Neural progenitor cell (in vitro differentiated cells): ENCODE measurements around the gene FARS2. TPM values are rescaled to one million over a fixed set of nuclear protein-coding genes. Genes with fewer than 3 reads are reported as not detected.
"Not testable (repeated sequence)": the region's sequence is repeated elsewhere in the genome, so short reads cannot be mapped to it uniquely, and the experiment has no call there.

Experiments used
- DNase-seq: peaks from one replicate; pipeline ENCODE4 v3.0.0-alpha.2; 2016; ENCODE audit warnings: low spot score
- H2AFZ ChIP-seq: fragments of 200-600 bp; sonication (generic); replicated peaks from 2 replicates; pipeline ENCODE4 v1.6.1; 2016; ENCODE audit warnings: antibody characterized with exemption
- H3F3A ChIP-seq: fragments of 200-600 bp; sonication (generic); 2 replicates; pipeline ENCODE4 v1.6.1; 2016; ENCODE audit warnings: antibody characterized with exemption, low read depth
- H3K27ac ChIP-seq: fragments of 200-600 bp; sonication (generic); 2 replicates; pipeline ENCODE4 v1.5.1; 2016; ENCODE audit warnings: mild to moderate bottlenecking
- H3K27me3 ChIP-seq: fragments of 200-600 bp; sonication (generic); 2 replicates; pipeline ENCODE4 v1.6.1; 2016; ENCODE audit warnings: mild to moderate bottlenecking, moderate library complexity
- H3K36me3 ChIP-seq: fragments of 200-600 bp; sonication (generic); 2 replicates; pipeline ENCODE4 v1.5.1; 2016
- H3K4me1 ChIP-seq: fragments of 200-600 bp; sonication (generic); 2 replicates; pipeline ENCODE4 v1.6.1; 2016; ENCODE audit warnings: mixed run types
- H3K4me2 ChIP-seq: fragments of 200-600 bp; sonication (generic); 2 replicates; pipeline ENCODE4 v1.6.1; 2016
- H3K4me3 ChIP-seq: fragments of 200-600 bp; sonication (generic); 2 replicates; pipeline ENCODE4 v1.5.1; 2016
- H3K79me2 ChIP-seq: fragments of 200-600 bp; sonication (generic); 2 replicates; pipeline ENCODE4 v1.6.1; 2016; ENCODE audit warnings: low read depth
- H3K9ac ChIP-seq: fragments of 200-600 bp; sonication (generic); 2 replicates; pipeline ENCODE4 v1.6.1; 2016
- H3K9me3 ChIP-seq: fragments of 200-600 bp; sonication (generic); 2 replicates; pipeline ENCODE4 v1.5.1; 2016; ENCODE audit warnings: low read depth
- H4K20me1 ChIP-seq: fragments of 200-600 bp; sonication (generic); 2 replicates; pipeline ENCODE4 v1.6.1; 2016; ENCODE audit warnings: low read depth
- H3K27ac Mint-ChIP-seq: 3 replicates; pipeline ENCODE4 v1.8.0; 2021; ENCODE audit warnings: mixed read lengths
- H3K27me3 Mint-ChIP-seq: 2 replicates; pipeline ENCODE4 v1.8.0; 2022; ENCODE audit warnings: low read depth, mild to moderate bottlenecking, inconsistent platforms, moderate library complexity, mixed read lengths; ENCODE audit not compliant: insufficient read depth
- H3K36me3 Mint-ChIP-seq: 3 replicates; pipeline ENCODE4 v1.8.0; 2021; ENCODE audit warnings: mixed read lengths
- H3K4me1 Mint-ChIP-seq: 3 replicates; pipeline ENCODE4 v1.8.0; 2021; ENCODE audit warnings: mixed read lengths
- H3K4me3 Mint-ChIP-seq: 3 replicates; pipeline ENCODE4 v1.8.0; 2021; ENCODE audit warnings: mild to moderate bottlenecking, moderate library complexity, mixed read lengths
- H3K9me3 Mint-ChIP-seq: 3 replicates; pipeline ENCODE4 v1.8.0; 2020; ENCODE audit warnings: mixed read lengths
- EZH2 ChIP-seq: fragments of 200-600 bp; sonication (generic); IDR thresholded peaks from 2 replicates; pipeline ENCODE4 v1.6.1; 2017; ENCODE audit warnings: antibody characterized with exemption, mild to moderate bottlenecking, moderate library complexity
- EZH2phosphoT487 ChIP-seq: fragments of 200-600 bp; sonication (generic); IDR thresholded peaks from 2 replicates; pipeline ENCODE4 v1.6.1; 2017; ENCODE audit warnings: antibody characterized with exemption
- total RNA-seq: library from RNA; depleted of rRNA; stranded (reverse); fragments of >200 nt; gene quantifications from 2 replicates; pipeline ENCODE4 v1.2.3, GENCODE V29; 2015; ENCODE audit warnings: low replicate concordance
- TF ChIP-seq, protein P1 (sequence below): fragments of 200-600 bp; sonication (generic); IDR thresholded peaks from 2 replicates; pipeline ENCODE4 v1.5.1; 2017; ENCODE audit warnings: antibody characterized with exemption, mild to moderate bottlenecking

Gene FARS2
- total RNA-seq, 1 donor from 2014 or later, result 10.8 TPM

DNA sequence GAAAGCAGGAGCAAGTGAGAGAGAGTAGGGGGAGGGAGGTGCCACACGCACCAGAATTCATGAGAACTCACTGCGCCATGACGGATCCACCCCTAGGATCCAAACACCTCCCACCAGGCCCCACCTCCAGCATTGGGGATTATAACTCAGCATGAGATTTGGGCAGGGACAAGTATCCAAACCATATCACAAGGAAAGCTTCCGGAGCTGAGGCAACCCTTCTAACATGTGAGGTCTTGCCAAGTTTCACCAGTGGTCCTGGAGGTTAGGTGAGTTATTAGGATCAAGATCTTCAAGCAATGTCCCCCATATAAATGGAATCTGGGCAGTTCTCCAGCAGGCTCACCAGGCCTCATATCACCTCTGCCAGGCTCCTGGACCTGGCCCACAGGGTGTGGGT, 437.0 kb downstream of the FARS2 start:
- Mint-ChIP-seq H3K9me3 (peaks cover 3% of the 10 kb centered on the region), H3K4me1 (peaks cover 2% of the 10 kb centered on the region), H3K4me3 (no peak overlapping the region), H3K27ac (no peak overlapping the region), H3K27me3 (no peaks in the 10 kb centered on the region), H3K36me3 (peaks cover 2% of the 10 kb centered on the region)
- no peaks in the 10 kb centered on the region for H4K20me1 ChIP-seq
- no peaks in the 10 kb centered on the region for H3K27me3 ChIP-seq
- no peaks in the 10 kb centered on the region for H3K79me2 ChIP-seq
- no peak overlapping the region for H2AFZ ChIP-seq
- TF ChIP-seq EZH2 (no peak), EZH2phosphoT487 (no peak)
- TF ChIP-seq, protein P1, sequence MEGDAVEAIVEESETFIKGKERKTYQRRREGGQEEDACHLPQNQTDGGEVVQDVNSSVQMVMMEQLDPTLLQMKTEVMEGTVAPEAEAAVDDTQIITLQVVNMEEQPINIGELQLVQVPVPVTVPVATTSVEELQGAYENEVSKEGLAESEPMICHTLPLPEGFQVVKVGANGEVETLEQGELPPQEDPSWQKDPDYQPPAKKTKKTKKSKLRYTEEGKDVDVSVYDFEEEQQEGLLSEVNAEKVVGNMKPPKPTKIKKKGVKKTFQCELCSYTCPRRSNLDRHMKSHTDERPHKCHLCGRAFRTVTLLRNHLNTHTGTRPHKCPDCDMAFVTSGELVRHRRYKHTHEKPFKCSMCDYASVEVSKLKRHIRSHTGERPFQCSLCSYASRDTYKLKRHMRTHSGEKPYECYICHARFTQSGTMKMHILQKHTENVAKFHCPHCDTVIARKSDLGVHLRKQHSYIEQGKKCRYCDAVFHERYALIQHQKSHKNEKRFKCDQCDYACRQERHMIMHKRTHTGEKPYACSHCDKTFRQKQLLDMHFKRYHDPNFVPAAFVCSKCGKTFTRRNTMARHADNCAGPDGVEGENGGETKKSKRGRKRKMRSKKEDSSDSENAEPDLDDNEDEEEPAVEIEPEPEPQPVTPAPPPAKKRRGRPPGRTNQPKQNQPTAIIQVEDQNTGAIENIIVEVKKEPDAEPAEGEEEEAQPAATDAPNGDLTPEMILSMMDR, result no peak
- no peak overlapping the region for H3K9ac ChIP-seq
- no peak overlapping the region for H3K27ac ChIP-seq
- H3K9me3 ChIP-seq, result no peaks in the 10 kb centered on the region
- no peak overlapping the region for H3K4me3 ChIP-seq
- no peaks in the 10 kb centered on the region for H3K36me3 ChIP-seq
- no peaks in the 10 kb centered on the region for H3F3A ChIP-seq
- H3K4me1 ChIP-seq, result no peaks in the 10 kb centered on the region
- no peak for DNase-seq
- H3K4me2 ChIP-seq, result no peak overlapping the region

DNA sequence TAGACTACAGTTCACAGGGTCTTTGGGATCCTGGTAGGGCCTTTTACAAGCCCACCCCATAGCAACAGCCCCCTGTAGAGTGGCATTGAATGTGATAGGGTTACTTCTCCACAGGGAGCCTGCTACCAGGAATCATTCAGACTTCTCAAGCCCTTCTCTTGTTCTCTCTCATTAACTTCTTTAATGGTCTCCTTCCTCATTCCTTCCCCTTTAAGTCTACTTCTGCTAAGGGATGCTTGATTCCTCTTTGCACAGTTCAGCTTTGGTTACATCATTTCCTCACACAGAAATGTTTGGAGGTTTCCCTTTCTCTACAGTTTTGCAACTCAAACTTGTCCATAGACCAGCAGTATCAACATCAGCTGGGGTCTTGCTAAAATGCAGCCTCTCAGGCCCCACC, 437.8 kb downstream of the FARS2 start:
- H3K27ac Mint-ChIP-seq, H3K9me3 Mint-ChIP-seq, H3K27me3 ChIP-seq, H3K27me3 Mint-ChIP-seq, H2AFZ ChIP-seq, H4K20me1 ChIP-seq, H3K4me1 Mint-ChIP-seq, H3K36me3 Mint-ChIP-seq, H3K27ac ChIP-seq, H3K4me3 Mint-ChIP-seq, H3K79me2 ChIP-seq, H3K9ac ChIP-seq, H3F3A ChIP-seq, H3K36me3 ChIP-seq, H3K4me2 ChIP-seq, H3K4me3 ChIP-seq, H3K9me3 ChIP-seq, DNase-seq, H3K4me1 ChIP-seq: not testable (repeated sequence)

DNA sequence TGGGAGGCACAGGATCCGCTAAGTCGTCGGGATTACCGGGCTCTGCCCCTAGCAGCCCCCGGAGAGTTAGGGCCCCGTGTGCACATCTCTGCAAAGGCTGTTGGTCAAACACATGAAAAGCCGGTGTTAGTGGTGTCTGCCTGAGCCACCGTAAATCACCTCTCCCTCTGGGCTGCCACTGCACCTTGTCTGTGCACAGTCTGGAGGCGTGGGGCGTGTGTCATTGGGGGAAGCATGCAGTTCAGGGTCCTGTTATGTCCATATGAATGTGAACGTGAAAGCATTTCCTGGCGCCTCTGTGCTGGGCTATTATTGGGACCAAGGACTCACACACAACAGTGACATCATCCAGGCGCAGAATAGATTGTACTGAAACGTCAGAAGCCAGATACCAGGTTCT, 439.9 kb downstream of the FARS2 start:
- Histone ChIP-seq H3K4me1 (no peaks in the 10 kb centered on the region), H2AFZ (no peak overlapping the region), H3K4me3 (no peak overlapping the region), H3K27me3 (no peaks in the 10 kb centered on the region), H4K20me1 (no peaks in the 10 kb centered on the region), H3K9me3 (no peaks in the 10 kb centered on the region), H3K27ac (no peak overlapping the region), H3F3A (no peaks in the 10 kb centered on the region), H3K36me3 (no peaks in the 10 kb centered on the region), H3K4me2 (no peak overlapping the region), H3K79me2 (no peaks in the 10 kb centered on the region), H3K9ac (no peak overlapping the region)
- TF ChIP-seq, protein P1, result no peak
- TF ChIP-seq EZH2, result no peak
- no peak for TF ChIP-seq EZH2phosphoT487
- H3K9me3 Mint-ChIP-seq, result no peaks in the 10 kb centered on the region
- no peaks in the 10 kb centered on the region for H3K27me3 Mint-ChIP-seq
- H3K36me3 Mint-ChIP-seq, result peaks cover 2% of the 10 kb centered on the region
- peaks cover 2% of the 10 kb centered on the region for H3K4me1 Mint-ChIP-seq
- H3K4me3 Mint-ChIP-seq, result no peak overlapping the region
- H3K27ac Mint-ChIP-seq, result no peak overlapping the region
- DNase-seq, result no peak

DNA sequence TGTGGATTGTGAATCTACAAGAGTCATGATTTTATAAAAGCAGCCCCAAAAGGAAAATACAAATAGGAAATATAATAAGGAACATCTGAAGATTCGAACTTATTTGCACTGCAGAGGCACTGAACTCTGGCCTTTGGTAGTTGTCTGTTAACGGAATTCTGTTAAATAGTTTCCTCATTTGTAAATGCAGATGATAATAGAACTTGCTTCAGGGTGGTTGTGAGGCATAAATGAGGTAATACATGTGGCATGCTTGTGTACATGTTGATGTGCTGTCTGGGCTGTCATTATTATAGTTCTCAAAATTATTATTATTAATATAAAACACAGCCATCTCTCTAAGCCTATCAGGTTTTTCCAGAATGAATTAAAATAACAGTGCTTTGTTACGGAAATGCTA, 443.4 kb downstream of the FARS2 start:
- Histone ChIP-seq H3K79me2 (no peaks in the 10 kb centered on the region), H3K9me3 (no peaks in the 10 kb centered on the region), H3F3A (no peaks in the 10 kb centered on the region), H3K4me3 (no peak overlapping the region), H4K20me1 (no peaks in the 10 kb centered on the region), H3K4me1 (no peaks in the 10 kb centered on the region), H3K4me2 (no peak overlapping the region), H3K36me3 (no peaks in the 10 kb centered on the region), H2AFZ (no peak overlapping the region), H3K9ac (no peak overlapping the region), H3K27me3 (no peaks in the 10 kb centered on the region), H3K27ac (no peak overlapping the region)
- H3K27me3 Mint-ChIP-seq, result no peaks in the 10 kb centered on the region
- no peaks in the 10 kb centered on the region for H3K4me1 Mint-ChIP-seq
- H3K27ac Mint-ChIP-seq, result no peak overlapping the region
- DNase-seq, result no peak
- TF ChIP-seq EZH2, result no peak
- no peak for TF ChIP-seq EZH2phosphoT487
- TF ChIP-seq, protein P1, result no peak
- peaks cover 3% of the 10 kb centered on the region for H3K9me3 Mint-ChIP-seq
- H3K36me3 Mint-ChIP-seq, result peaks cover 5% of the 10 kb centered on the region
- H3K4me3 Mint-ChIP-seq, result no peak overlapping the region
